Fibroblast of villous mesenchyme (primary cell): ENCODE measurements around the gene PIGX. TPM values are rescaled to one million over a fixed set of nuclear protein-coding genes. Genes with fewer than 3 reads are reported as not detected.

Experiments used
- DNase-seq: peaks from one replicate; pipeline ENCODE4 v3.0.0-alpha.2; 2010; ENCODE audit warnings: low read depth
- H3K4me3 ChIP-seq: 2 replicates; pipeline ENCODE4 v1.5.1; 2011; ENCODE audit warnings: low read depth, mild to moderate bottlenecking, low read length
- total RNA-seq: library from RNA; depleted of rRNA; stranded (reverse); fragments of >200 nt; gene quantifications from 2 replicates; pipeline ENCODE4 v1.2.3, GENCODE V29; 2012
- TF ChIP-seq, protein P1 (sequence below): IDR thresholded peaks from 2 replicates; pipeline ENCODE4 v1.5.1; 2012; ENCODE audit warnings: low read depth, mild to moderate bottlenecking, low read length; ENCODE audit not compliant: insufficient read depth

Gene PIGX
- total RNA-seq, 1 donor: 31.1 TPM

GRCh38 chr3:196757876-196758739 lies 45.9 kb downstream of the PIGX start:
- TF ChIP-seq, protein P1, sequence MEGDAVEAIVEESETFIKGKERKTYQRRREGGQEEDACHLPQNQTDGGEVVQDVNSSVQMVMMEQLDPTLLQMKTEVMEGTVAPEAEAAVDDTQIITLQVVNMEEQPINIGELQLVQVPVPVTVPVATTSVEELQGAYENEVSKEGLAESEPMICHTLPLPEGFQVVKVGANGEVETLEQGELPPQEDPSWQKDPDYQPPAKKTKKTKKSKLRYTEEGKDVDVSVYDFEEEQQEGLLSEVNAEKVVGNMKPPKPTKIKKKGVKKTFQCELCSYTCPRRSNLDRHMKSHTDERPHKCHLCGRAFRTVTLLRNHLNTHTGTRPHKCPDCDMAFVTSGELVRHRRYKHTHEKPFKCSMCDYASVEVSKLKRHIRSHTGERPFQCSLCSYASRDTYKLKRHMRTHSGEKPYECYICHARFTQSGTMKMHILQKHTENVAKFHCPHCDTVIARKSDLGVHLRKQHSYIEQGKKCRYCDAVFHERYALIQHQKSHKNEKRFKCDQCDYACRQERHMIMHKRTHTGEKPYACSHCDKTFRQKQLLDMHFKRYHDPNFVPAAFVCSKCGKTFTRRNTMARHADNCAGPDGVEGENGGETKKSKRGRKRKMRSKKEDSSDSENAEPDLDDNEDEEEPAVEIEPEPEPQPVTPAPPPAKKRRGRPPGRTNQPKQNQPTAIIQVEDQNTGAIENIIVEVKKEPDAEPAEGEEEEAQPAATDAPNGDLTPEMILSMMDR: no peak
- DNase-seq: peak; percentile 83
- no peak overlapping the region for H3K4me3 ChIP-seq

DNA sequence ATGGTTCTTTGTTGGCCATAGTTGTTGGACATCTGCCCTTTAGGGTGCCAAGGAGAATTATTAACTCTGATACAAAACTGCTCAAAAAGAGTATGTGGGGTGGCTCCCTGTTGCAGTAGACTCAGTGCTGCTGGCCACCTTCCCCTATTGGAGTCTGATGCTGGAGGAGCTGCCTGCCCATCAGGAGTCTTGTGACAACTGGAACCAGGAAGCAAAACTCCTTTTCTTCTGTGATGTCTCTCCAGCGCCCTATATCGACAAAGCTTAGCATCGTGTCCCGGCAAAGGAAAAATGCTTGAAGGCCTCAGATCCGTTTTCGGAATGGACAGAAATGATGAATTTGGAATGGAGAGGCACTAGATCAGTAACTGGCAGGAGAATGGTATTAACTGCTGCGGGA lies 51.0 kb downstream of the PIGX start:
- TF ChIP-seq, protein P1: no peak
- H3K4me3 ChIP-seq: no peak overlapping the region
- DNase-seq: no peak

GRCh38 chr3:196765454-196765853 lies 53.3 kb downstream of the PIGX start:
- H3K4me3 ChIP-seq: no peak overlapping the region
- no peak for DNase-seq
- TF ChIP-seq, protein P1: no peak

DNA sequence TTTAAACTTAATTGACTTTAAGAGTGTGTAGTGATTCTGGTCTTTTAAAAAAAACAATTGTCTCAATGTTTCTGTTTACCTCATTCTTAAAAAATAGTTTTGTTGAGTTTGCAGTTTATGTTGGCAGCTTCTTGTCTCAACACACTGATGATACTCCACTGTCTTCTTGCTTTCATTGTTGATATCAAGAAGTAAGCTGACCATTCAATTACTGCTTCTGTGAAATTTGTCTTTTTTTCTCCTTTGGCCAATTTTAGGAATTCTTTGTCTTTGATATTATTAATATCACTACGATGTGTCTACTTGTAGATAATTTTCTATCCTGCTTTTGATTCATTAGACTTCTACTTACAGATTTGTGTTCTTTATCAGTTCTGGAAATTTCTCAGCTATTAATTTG lies 58.9 kb downstream of the PIGX start:
- H3K4me3 ChIP-seq: no peak overlapping the region
- DNase-seq: no peak
- TF ChIP-seq, protein P1: no peak

GRCh38 chr3:196772102-196772501 lies 59.9 kb downstream of the PIGX start:
- no peak overlapping the region for H3K4me3 ChIP-seq
- DNase-seq: no peak
- TF ChIP-seq, protein P1: no peak

DNA sequence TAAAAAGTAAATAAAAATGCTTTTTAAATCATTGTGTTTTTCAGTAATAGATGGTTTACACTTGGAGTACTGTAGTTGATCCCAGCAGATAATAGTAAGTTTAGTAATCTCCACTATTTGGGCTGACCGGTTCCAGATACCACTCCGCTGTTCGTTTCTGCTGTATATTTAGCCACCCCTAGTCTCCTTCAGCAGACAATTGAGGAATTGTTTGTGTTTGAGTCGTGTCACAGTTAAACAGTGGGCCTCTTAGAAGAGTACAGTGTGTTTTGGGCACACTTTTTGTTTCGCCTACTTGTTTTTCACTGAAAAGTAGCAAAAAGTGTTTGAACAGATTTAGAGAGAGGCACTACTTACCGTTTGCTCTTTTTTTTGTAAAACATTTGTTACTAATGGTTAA lies 60.7 kb downstream of the PIGX start:
- TF ChIP-seq, protein P1: no peak
- H3K4me3 ChIP-seq: no peak overlapping the region
- DNase-seq: no peak
